LNCaP clone FGC (cell line): ENCODE measurements around the gene LYPD5.
"Not testable (repeated sequence)": the region's sequence is repeated elsewhere in the genome, so short reads cannot be mapped to it uniquely, and the experiment has no call there.

Source experiments
- DNase-seq: peaks from one replicate; pipeline ENCODE4 v3.0.0-alpha.2; 2011; ENCODE audit warnings: low read depth
- H3K4me3 ChIP-seq: 2 replicates; pipeline ENCODE4 v1.5.1; 2011; ENCODE audit warnings: mild to moderate bottlenecking, low read depth, low read length, control low read depth
- CTCF ChIP-seq: IDR thresholded peaks from 2 replicates; pipeline ENCODE4 v1.5.1; 2012; ENCODE audit warnings: mild to moderate bottlenecking; ENCODE audit not compliant: control insufficient read depth, insufficient read depth; ENCODE audit errors: extremely low read depth

Gene LYPD5

GRCh38 chr19:43769256-43769655 is 33.0 kb downstream of the LYPD5 start:
- no peak overlapping the region for H3K4me3 ChIP-seq
- no peak for DNase-seq
- TF ChIP-seq CTCF = no peak

- TF ChIP-seq CTCF = no peak
- no peak for DNase-seq
- H3K4me3 ChIP-seq = no peak overlapping the region
Measured at GRCh38 chr19:43768273-43769050, 33.8 kb downstream of the LYPD5 start.

- no peak for DNase-seq
- TF ChIP-seq CTCF = no peak
- no peak overlapping the region for H3K4me3 ChIP-seq
Measured at GRCh38 chr19:43767818-43768217, 34.4 kb downstream of the LYPD5 start.

GRCh38 chr19:43767316-43767715 is 34.9 kb downstream of the LYPD5 start:
- no peak for TF ChIP-seq CTCF
- no peak for DNase-seq
- no peak overlapping the region for H3K4me3 ChIP-seq

- no peak for DNase-seq
- no peak overlapping the region for H3K4me3 ChIP-seq
- TF ChIP-seq CTCF = no peak
Measured at GRCh38 chr19:43766755-43767043, 35.5 kb downstream of the LYPD5 start.

GRCh38 chr19:43765109-43765876 is 37.0 kb downstream of the LYPD5 start:
- no peak for DNase-seq
- TF ChIP-seq CTCF = no peak

GRCh38 chr19:43764684-43765083 is 37.6 kb downstream of the LYPD5 start:
- DNase-seq, H3K4me3 ChIP-seq: not testable (repeated sequence)

More at GRCh38 chr19:43765109-43765876, 37.0 kb downstream of the LYPD5 start:
- H3K4me3 ChIP-seq = no peak overlapping the region
